GM19438 (cell line): ENCODE data around the gene NME2.

Experiments used
- ATAC-seq: cut with Tn5 transposase; IDR thresholded peaks from one replicate; pipeline ENCODE4 v1.9.1; 2021; ENCODE audit warnings: low read depth; ENCODE audit not compliant: unreplicated experiment

NME2 gene

DNA sequence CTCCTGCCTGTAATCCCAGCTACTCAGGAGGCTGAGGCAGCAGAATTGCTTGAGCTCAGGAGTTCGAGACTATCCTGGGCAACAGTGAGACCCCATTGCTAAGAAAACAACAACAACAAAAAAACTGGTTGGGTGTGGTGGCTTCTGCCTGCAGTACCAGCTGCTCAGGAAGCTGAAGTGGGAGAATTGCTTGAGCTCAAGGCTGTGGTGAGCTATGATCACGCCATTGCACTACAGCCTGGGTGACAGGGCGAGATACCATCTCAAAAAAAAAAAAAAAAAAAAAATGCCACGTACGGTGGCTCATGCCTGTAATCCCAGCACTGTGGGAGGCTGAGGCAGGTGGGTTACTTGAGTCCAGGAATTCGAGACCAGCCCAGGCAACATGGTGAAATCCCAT, 34.1 kb downstream of the NME2 start:
- ATAC-seq: no peak

DNA sequence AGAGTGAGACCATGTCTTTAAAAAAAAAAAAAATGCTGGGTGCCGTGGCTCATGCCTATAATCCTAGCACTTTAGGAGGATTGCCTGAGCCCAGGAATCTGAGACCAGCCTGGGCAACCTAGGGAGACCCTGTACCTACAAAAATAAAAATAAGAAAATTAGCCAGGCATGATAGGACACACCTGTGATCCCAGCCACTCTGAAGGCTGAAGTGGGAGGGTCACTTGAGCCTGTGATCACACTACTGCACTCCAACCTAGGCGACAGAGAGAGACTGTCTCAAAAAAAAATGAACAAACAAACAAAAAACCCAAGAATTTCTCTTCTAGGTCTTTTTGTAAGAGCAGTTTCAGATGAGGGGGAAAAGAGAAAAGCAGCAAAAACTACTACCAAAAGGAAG, 34.6 kb downstream of the NME2 start:
- ATAC-seq: no peak

GRCh38 chr17:51203838-51204237, 37.6 kb downstream of the NME2 start:
- no peak for ATAC-seq

DNA sequence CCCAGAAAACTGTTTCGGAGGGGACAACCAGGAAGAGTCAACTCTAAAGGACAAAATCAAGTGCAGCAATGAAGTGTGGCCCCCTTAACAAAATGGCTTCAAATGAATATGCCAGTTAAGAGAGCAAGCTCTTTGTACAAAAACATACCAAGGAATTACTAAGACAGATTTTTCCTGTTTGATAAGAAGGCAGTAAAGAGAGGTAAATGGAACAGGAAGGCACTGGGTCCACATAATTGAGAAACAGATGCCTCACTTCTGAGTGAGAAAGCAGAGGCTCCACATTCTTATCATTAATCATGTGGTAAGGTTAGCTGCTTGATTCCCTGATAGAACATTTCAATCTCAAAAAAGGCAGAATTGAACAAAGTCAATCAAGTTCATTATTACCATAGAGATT, 48.7 kb downstream of the NME2 start:
- ATAC-seq: no peak

GRCh38 chr17:51217946-51218345, 51.7 kb downstream of the NME2 start:
- no peak for ATAC-seq

DNA sequence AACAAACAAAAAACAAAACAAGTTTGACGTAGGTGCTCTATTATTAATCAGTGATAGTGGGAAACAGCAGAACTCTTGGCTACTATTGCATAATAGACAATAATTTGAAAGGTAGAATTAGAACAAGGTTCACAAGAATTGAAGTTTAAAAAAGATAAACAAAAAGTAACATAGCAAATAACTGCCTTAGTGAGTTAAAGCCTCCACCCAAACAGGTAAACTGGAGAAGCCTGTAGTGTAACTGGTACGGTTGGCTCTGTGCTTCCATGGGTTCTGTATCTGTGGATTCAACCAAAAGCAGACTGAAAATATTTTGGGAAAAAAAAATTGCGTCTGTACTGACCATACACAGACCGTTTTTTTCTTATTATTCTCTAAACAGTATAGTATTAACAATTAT, 55.1 kb downstream of the NME2 start:
- ATAC-seq: no peak
